Endothelial cell of umbilical vein (primary cell): Measurements from ENCODE around the gene MOCOS.

Experiments used
- CTCF ChIP-seq, 2 donors: IDR thresholded peaks; 1 replicate in 1 of 2; 2 replicates in 1 of 2; pipeline ENCODE4 v1.5.1; 2011; ENCODE audit warnings: low read length in 2 of 2, mild to moderate bottlenecking in 2 of 2, moderate library complexity in 2 of 2, control low read depth in 1 of 2, inconsistent platforms in 1 of 2, low read depth in 1 of 2; ENCODE audit not compliant: insufficient read depth in 1 of 2; ENCODE audit errors: extremely low read depth in 1 of 2
- EZH2 ChIP-seq: IDR thresholded peaks from 2 replicates; pipeline ENCODE4 v1.6.1; 2012; ENCODE audit warnings: borderline replicate concordance, low read depth, mild to moderate bottlenecking, moderate library complexity, low read length, inconsistent platforms; ENCODE audit not compliant: severe bottlenecking
- FOS ChIP-seq: IDR thresholded peaks from 2 replicates; pipeline ENCODE4 v1.6.1; 2011; ENCODE audit warnings: mild to moderate bottlenecking, low read length, moderate library complexity, borderline replicate concordance; ENCODE audit not compliant: insufficient read depth
- GATA2 ChIP-seq: IDR thresholded peaks from 2 replicates; pipeline ENCODE4 v1.7.0; 2011; ENCODE audit warnings: low read depth, mild to moderate bottlenecking, moderate library complexity, mixed read lengths, low read length; ENCODE audit not compliant: insufficient read length, insufficient read depth
- JUN ChIP-seq: IDR thresholded peaks from 2 replicates; pipeline ENCODE4 v1.6.1; 2011; ENCODE audit warnings: borderline replicate concordance, low read depth; ENCODE audit not compliant: insufficient read length, insufficient read depth
- MAX ChIP-seq: IDR thresholded peaks from 2 replicates; pipeline ENCODE4 v1.6.1; 2011; ENCODE audit not compliant: insufficient read depth, insufficient read length
- POLR2A ChIP-seq: IDR thresholded peaks from 2 replicates; pipeline ENCODE4 v1.6.1; 2012; ENCODE audit warnings: low read depth, mild to moderate bottlenecking, control low read depth, low read length
- POLR2AphosphoS5 ChIP-seq: IDR thresholded peaks from 2 replicates; pipeline ENCODE4 v1.6.1; 2012; ENCODE audit warnings: low read depth, mild to moderate bottlenecking, control low read depth, low read length, moderate library complexity; ENCODE audit not compliant: insufficient read depth

GRCh38 chr18:36303211-36303844 lies 116.0 kb downstream of the MOCOS start:
- TF ChIP-seq CTCF (IDR thresholded peaks at IDR 0.05; ENCODE audit: extremely low read depth in 1 of 2, insufficient read depth in 1 of 2, low read depth in 1 of 2, low read length in 2 of 2), result no peak
- no peak for TF ChIP-seq POLR2AphosphoS5
- no peak for TF ChIP-seq POLR2A
- no peak for TF ChIP-seq EZH2
- no peak for TF ChIP-seq JUN
- no peak for TF ChIP-seq GATA2
- no peak for TF ChIP-seq FOS
- no peak for TF ChIP-seq MAX
